Thyroid gland (tissue), 4 donors: ENCODE data around the gene HOXB1. TPM values are rescaled to one million over a fixed set of nuclear protein-coding genes. Genes with fewer than 3 reads are reported as not detected.

Experiments
- DNase-seq, 2 donors: peaks; one replicate each; pipeline ENCODE4 v3.0.0-alpha.2; 2019
- H3K27ac ChIP-seq, 3 donors: fragments of 200-600 bp; sonication (generic); 1 replicate in 2 of 3; 2 replicates in 1 of 3; pipeline ENCODE4 v1.5.1; 2016 to 2019; ENCODE audit warnings: mild to moderate bottlenecking in 1 of 3, moderate library complexity in 1 of 3
- H3K27me3 ChIP-seq: fragments of 200-600 bp; sonication (generic); one replicate; pipeline ENCODE4 v1.5.1; 2019
- H3K36me3 ChIP-seq, 2 donors: fragments of 200-600 bp; sonication (generic); one replicate each; pipeline ENCODE4 v1.5.1; 2016 to 2019
- H3K4me1 ChIP-seq, 2 donors: fragments of 200-600 bp; sonication (generic); one replicate each; pipeline ENCODE4 v1.5.1; 2017 to 2019
- H3K4me3 ChIP-seq, 3 donors: fragments of 200-600 bp; sonication (generic); replicated peaks in 1 of 3; 1 replicate in 2 of 3; 2 replicates in 1 of 3; pipeline ENCODE4 v1.5.1; 2016; ENCODE audit warnings: mild to moderate bottlenecking in 1 of 3
- H3K9me3 ChIP-seq: fragments of 200-600 bp; sonication (generic); one replicate; pipeline ENCODE4 v1.5.1; 2017
- CTCF ChIP-seq, 6 experiments: fragments of 200-600 bp in 3 of 6; fragments of 450-650 bp in 3 of 6; sonication (generic) in 3 of 6; IDR thresholded peaks; one replicate each; pipeline ENCODE4 v1.5.1; 2016 to 2019; ENCODE audit warnings: antibody characterized with exemption in 6 of 6, mild to moderate bottlenecking in 2 of 6, inconsistent platforms in 1 of 6, moderate library complexity in 1 of 6
- POLR2A ChIP-seq, 2 donors: fragments of 450-650 bp; IDR thresholded peaks; one replicate each; pipeline ENCODE4 v1.6.1; 2017; ENCODE audit warnings: antibody characterized with exemption in 2 of 2, mild to moderate bottlenecking in 2 of 2, moderate library complexity in 1 of 2
- WGBS, 2 donors: methylation state at CpG; one replicate each; pipeline ENCODE4 v1.1.5; 2017; 5-methylcytosine and 5-hydroxymethylcytosine counted together
- intact Hi-C: fragments of 100-400 bp; cut with DNase I; formaldehyde crosslinking; loops from one replicate; pipeline ENCODE4 v1.15.1; 2023
- total RNA-seq, 4 donors: library from RNA; depleted of rRNA; stranded (reverse); fragments of >200 nt; gene quantifications; one replicate each; pipeline ENCODE4 v1.2.3, GENCODE V29; 2016

HOXB1 gene
- total RNA-seq, 4 donors from 2014 or later, result not detected

DNA sequence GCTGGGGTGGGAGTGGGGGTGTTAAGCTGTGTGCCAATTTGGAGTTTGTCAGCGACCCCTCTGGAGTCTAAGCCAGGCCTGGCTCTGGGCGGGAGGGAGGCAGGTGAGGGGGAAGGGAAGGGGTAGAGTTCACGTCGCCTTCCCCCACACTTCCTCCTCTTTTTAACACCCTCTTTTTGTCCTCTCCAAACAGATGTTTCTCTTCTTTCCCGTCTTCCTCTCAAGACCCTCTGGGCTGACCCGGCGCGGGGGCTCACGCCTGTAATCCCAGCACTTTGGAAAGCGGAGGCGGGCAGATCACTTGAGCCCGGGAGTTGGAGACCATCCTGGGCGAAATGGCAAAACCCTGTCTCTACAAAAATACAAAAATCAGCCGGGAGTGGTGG is 3.3 kb downstream of the HOXB1 start:
- H3K9me3 ChIP-seq, result no peaks in the 10 kb centered on the region
- intact Hi-C loops, result no loop called here
- H3K4me3 ChIP-seq, result no peak overlapping the region
- no peaks in the 10 kb centered on the region for H3K36me3 ChIP-seq
- no peak overlapping the region for H3K27ac ChIP-seq
- DNase-seq, result no peak
- no peaks in the 10 kb centered on the region for H3K4me1 ChIP-seq
- 44 to 49% methylated on average over 14 of the region's 14 CpGs for WGBS, 2 donors
- TF ChIP-seq POLR2A (IDR thresholded peaks at IDR 0.05) (no peak), CTCF (IDR thresholded peaks at IDR 0.05) (no peak)
- H3K27me3 ChIP-seq, result peaks cover 17% of the 10 kb centered on the region

DNA sequence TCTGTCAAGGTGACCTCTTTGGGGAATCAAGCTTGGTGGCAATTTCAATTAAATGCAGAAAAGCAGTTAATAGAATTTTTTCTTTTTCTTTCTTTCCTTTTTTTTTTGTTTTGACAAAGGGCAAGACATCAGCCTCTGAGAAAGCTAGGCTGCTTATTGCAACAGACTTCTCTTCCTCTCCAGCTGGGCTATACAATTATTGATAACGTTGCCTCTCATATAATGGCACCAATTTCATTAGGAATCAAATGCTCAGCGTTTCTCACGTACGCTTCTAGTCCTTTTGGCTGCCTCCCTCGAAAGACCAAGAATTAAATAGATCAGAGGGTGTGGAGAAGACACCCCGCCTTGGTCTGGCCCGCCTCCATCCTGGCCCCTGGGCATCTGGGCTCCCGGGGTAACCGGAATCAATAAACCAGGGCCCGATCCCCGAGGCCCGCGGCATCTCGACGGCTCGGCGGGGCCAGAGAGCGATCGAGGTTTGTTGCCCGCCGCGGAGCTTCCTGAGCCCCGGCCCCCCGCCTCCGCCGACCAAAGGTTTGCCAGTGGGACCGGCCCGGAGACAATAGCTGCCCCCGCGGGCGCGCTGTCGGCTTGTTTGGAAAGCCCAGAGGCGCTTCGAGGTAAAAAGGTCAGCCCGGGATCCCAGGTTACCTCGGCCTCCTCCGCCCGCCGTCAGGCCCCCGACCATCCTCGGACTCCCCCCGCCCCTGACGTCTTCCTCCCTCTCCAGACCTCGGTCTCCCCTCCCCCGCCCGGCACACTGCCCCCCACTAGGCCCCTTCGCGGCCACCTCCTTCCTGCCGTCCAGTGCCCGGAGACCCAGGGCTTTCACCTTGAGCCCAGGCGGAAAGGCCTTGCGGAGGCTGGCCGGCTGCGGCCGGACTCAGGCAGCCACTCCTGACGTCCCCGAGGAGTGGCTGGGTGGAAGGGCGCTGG is 3.9 kb downstream of the HOXB1 start:
- no peak overlapping the region for H3K27ac ChIP-seq
- 32 to 42% methylated on average over 18 to 21 of the region's 59 CpGs for WGBS, 2 donors
- intact Hi-C loops, result no loop called here

GRCh38 chr17:48523010-48523409 is 7.8 kb downstream of the HOXB1 start:
- Histone ChIP-seq H3K36me3 (no peaks in the 10 kb centered on the region), H3K9me3 (no peaks in the 10 kb centered on the region), H3K4me1 (no peaks in the 10 kb centered on the region), H3K27ac (no peak overlapping the region), H3K27me3 (peaks cover 11% of the 10 kb centered on the region), H3K4me3 (no peak overlapping the region)
- TF ChIP-seq CTCF (IDR thresholded peaks at IDR 0.05) (no peak), POLR2A (IDR thresholded peaks at IDR 0.05) (no peak)
- intact Hi-C loops, result no loop called here
- no peak for DNase-seq
- WGBS, 2 donors, result 68 to 76% methylated on average over 6 of the region's 6 CpGs

More for the DNA sequence above, 3.9 kb downstream of the HOXB1 start:
- Histone ChIP-seq H3K4me1 (no peaks in the 10 kb centered on the region), H3K9me3 (no peaks in the 10 kb centered on the region), H3K4me3 (no peak overlapping the region), H3K36me3 (no peaks in the 10 kb centered on the region), H3K27me3 (peaks cover 17% of the 10 kb centered on the region)
- no peak for DNase-seq
- TF ChIP-seq CTCF (IDR thresholded peaks at IDR 0.05), result no peak
- TF ChIP-seq POLR2A (IDR thresholded peaks at IDR 0.05), result no peak

DNA sequence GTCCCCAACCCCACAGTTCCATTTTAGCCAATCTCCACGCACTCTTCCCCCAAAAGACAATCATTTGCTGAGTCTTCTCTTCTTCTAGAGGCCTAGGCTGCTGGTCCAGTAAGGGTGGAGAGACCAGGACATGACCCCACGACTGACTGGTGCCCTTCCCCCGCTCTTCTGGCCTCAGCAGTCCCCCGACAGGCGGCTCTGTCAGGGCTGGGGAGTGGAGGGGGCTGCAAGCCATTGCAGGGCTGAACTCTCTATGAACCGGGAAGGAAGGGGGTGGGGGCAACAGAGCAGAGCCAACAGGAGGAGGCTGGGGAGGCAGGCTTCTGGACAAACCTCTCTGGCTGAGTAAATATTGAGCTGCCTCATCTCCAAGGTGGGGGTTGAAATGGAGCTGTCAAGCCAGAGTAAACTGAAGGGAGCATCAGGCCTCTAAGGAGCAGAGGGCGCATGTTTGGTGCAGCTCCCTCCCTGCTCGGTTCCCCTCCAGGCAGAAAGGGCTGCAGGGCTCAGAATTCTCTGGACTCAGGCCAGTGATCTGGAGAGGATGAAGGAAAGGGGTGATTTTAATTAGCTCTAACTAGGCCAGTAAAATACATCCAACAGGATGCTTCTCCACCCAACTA is 8.7 kb downstream of the HOXB1 start:
- H3K9me3 ChIP-seq, result no peaks in the 10 kb centered on the region
- TF ChIP-seq POLR2A (IDR thresholded peaks at IDR 0.05) (no peak), CTCF (IDR thresholded peaks at IDR 0.05) (no peak)
- 30 to 39% methylated on average over 8 of the region's 8 CpGs for WGBS, 2 donors
- intact Hi-C loops, result no loop called here
- no peaks in the 10 kb centered on the region for H3K4me1 ChIP-seq
- DNase-seq, result no peak
- no peak overlapping the region for H3K27ac ChIP-seq
- H3K36me3 ChIP-seq, result no peaks in the 10 kb centered on the region
- no peak overlapping the region for H3K4me3 ChIP-seq
- peaks cover 6% of the 10 kb centered on the region for H3K27me3 ChIP-seq

GRCh38 chr17:48520631-48521079 is 10.2 kb downstream of the HOXB1 start:
- TF ChIP-seq POLR2A (IDR thresholded peaks at IDR 0.05) (no peak), CTCF (IDR thresholded peaks at IDR 0.05) (no peak)
- intact Hi-C loops, result no loop called here
- no peak for DNase-seq
- 71 to 75% methylated on average over 1 of the region's 1 CpG for WGBS, 2 donors
- Histone ChIP-seq H3K36me3 (no peaks in the 10 kb centered on the region), H3K4me1 (no peaks in the 10 kb centered on the region), H3K9me3 (no peaks in the 10 kb centered on the region), H3K27me3 (no peaks in the 10 kb centered on the region), H3K4me3 (no peak overlapping the region), H3K27ac (no peak overlapping the region)
